ENCODE results near the gene CDH4. TPM values are rescaled to one million over a fixed set of nuclear protein-coding genes. Genes with fewer than 3 reads are reported as not detected.

Gene CDH4
- total RNA-seq, 1 experiment from 2014 or later: not detected

DNA sequence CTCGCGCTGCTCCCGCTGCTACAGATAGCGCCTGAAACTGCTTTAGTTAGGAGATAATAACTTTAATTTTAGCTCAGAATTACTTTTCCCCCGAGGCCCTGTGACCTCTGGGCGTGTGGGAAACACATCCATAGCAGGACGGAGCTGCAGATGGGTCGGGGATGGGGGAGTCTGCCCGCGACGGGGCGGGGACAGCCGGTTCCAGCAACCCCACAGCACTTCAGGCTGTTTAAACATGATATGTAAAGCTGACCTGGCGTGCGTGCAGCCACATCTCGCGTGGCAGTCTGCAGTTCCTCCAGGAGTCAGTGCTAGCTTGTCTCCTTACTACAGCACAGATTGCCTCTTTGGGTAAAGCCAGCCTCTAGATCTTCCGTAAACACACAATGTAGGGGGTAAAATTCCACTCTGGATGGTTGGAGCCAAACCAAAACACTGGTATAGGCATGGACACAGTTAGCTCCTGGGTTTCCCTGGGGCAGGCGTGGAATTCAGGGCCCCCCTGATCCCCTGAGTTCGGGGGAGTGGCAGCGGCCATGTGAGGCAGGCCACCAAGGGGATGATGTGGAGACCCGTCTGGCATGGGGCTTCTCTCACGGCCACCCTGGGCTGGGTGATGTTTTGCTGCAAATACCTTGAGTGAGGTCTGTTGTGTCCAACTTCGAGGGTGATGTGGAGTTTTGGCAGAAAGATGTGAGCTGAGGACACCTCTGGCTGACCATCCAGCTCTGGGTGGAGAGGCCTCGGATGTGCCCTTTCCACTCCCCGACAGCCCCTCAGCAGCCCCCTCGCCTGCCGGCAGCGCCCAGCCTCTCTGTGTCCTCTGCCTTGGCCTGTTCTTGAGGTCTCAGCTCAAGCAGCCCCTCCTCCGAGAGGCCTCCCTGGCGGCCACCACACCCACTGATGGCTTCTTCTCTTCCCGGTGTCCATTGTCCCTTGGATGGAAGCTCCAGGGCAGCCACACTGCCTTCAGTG, 599.2 kb downstream of the CDH4 start:
- intact Hi-C loops (cut with micrococcal nuclease; ENCODE audit: unreplicated experiment): no loop called here
- ChIA-PET CTCF (interaction anchor here (1.4 kb wide), 1 partner anchor 36 kb away, joined by 3 read pairs; no protein-coding TSS in a partner anchor), POLR2A (no interaction called here)
- Mint-ChIP-seq H3K4me3 (ENCODE audit: unreplicated experiment) (no peak overlapping the region), H3K27me3 (ENCODE audit: insufficient read depth, unreplicated experiment) (peaks cover 31% of the 10 kb centered on the region), H3K36me3 (ENCODE audit: insufficient read depth, unreplicated experiment) (no peaks in the 10 kb centered on the region), H3K9me3 (ENCODE audit: unreplicated experiment) (peaks cover 9% of the 10 kb centered on the region), H3K4me1 (ENCODE audit: low read depth, unreplicated experiment) (no peaks in the 10 kb centered on the region), H3K27ac (ENCODE audit: unreplicated experiment) (no peak overlapping the region)
- no TSS peak for BruUV-seq (replicated peaks)
- Histone ChIP-seq H3K9me3 (peaks cover 13% of the 10 kb centered on the region), H3K27me3 (replicated peaks; ENCODE audit: control insufficient read depth, insufficient read depth, low read length) (peaks cover 2% of the 10 kb centered on the region; the same call in 1 of the 2 replicates), H3K4me3 (ENCODE audit: low read depth, low read length) (no peak overlapping the region), H3K4me1 (no peaks in the 10 kb centered on the region), H3K36me3 (ENCODE audit: control insufficient read depth, insufficient read depth, low read length) (no peaks in the 10 kb centered on the region)
- no peak for DNase-seq
- TF ChIP-seq, protein P1, sequence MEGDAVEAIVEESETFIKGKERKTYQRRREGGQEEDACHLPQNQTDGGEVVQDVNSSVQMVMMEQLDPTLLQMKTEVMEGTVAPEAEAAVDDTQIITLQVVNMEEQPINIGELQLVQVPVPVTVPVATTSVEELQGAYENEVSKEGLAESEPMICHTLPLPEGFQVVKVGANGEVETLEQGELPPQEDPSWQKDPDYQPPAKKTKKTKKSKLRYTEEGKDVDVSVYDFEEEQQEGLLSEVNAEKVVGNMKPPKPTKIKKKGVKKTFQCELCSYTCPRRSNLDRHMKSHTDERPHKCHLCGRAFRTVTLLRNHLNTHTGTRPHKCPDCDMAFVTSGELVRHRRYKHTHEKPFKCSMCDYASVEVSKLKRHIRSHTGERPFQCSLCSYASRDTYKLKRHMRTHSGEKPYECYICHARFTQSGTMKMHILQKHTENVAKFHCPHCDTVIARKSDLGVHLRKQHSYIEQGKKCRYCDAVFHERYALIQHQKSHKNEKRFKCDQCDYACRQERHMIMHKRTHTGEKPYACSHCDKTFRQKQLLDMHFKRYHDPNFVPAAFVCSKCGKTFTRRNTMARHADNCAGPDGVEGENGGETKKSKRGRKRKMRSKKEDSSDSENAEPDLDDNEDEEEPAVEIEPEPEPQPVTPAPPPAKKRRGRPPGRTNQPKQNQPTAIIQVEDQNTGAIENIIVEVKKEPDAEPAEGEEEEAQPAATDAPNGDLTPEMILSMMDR (IDR thresholded peaks at IDR 0.05; ENCODE audit: insufficient read depth in 1 of 2, low read depth in 1 of 2, low read length in 1 of 2, severe bottlenecking in 1 of 2, unreplicated experiment in 1 of 2): no peak

DNA sequence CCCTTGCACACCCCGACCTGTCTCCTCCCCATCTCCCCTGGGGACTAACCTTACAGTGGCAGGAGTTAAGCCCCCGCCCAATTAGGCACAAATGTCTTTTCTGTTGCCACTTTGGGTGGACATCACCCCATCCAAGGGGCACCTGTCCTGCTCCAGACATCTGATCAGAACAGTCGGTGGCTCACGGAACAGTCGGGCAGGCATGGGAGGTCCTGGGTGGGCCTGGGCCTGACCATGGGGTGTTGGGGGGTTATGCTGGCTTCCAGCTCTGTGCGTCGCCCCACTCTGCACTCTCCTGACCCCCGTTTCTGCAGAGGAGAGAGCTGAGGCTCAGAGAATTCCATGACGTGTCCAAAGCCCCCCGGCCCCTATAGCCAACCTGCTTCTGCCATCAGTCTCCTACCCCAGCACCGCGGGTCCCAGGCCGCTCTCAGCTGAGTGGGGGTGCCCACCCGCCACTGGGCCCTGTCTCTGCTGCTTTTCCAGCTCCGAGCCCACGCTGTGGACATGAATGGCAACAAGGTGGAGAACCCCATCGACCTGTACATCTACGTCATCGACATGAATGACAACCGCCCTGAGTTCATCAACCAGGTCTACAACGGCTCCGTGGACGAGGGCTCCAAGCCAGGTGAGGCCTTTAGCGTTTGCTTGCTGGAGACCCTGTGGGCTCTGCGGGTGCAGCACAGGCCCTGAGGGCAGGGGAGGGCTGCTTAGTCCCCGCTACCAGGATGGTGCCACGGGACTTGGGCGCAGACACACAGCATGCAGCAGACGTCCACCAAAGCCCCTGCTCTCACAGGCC, 600.4 kb downstream of the CDH4 start:
- Histone ChIP-seq H3K9me3 (peaks cover 8% of the 10 kb centered on the region), H3K4me1 (no peaks in the 10 kb centered on the region), H3K36me3 (ENCODE audit: control insufficient read depth, insufficient read depth, low read length) (no peaks in the 10 kb centered on the region), H3K4me3 (ENCODE audit: low read depth, low read length) (no peak overlapping the region), H3K27me3 (replicated peaks; ENCODE audit: control insufficient read depth, insufficient read depth, low read length) (peaks cover 2% of the 10 kb centered on the region; the same call in 1 of the 2 replicates)
- peaks cover 5% of the 10 kb centered on the region for H3K9me3 Mint-ChIP-seq (ENCODE audit: unreplicated experiment)
- intact Hi-C loops (cut with micrococcal nuclease; ENCODE audit: unreplicated experiment): no loop called here
- BruUV-seq (replicated peaks): no TSS peak
- ChIA-PET POLR2A (interaction anchor here (0.5 kb wide), 1 partner anchor 9 kb away, joined by 4 read pairs; no protein-coding TSS in a partner anchor), CTCF (no interaction called here)
- H3K36me3 Mint-ChIP-seq (ENCODE audit: insufficient read depth, unreplicated experiment): no peaks in the 10 kb centered on the region
- peaks cover 28% of the 10 kb centered on the region for H3K27me3 Mint-ChIP-seq (ENCODE audit: insufficient read depth, unreplicated experiment)
- no peak overlapping the region for H3K4me3 Mint-ChIP-seq (ENCODE audit: unreplicated experiment)
- H3K4me1 Mint-ChIP-seq (ENCODE audit: low read depth, unreplicated experiment): no peaks in the 10 kb centered on the region
- no peak overlapping the region for H3K27ac Mint-ChIP-seq (ENCODE audit: unreplicated experiment)
- TF ChIP-seq, protein P1 (IDR thresholded peaks at IDR 0.05; ENCODE audit: insufficient read depth in 1 of 2, low read depth in 1 of 2, low read length in 1 of 2, severe bottlenecking in 1 of 2, unreplicated experiment in 1 of 2): no peak
- no peak for DNase-seq
